Measurements from ENCODE around the gene CDC42EP2. TPM values are rescaled to one million over a fixed set of nuclear protein-coding genes. Genes with fewer than 3 reads are reported as not detected.

The CDC42EP2 gene
- total RNA-seq, 1 experiment from 2014 or later = 11.9 TPM

DNA sequence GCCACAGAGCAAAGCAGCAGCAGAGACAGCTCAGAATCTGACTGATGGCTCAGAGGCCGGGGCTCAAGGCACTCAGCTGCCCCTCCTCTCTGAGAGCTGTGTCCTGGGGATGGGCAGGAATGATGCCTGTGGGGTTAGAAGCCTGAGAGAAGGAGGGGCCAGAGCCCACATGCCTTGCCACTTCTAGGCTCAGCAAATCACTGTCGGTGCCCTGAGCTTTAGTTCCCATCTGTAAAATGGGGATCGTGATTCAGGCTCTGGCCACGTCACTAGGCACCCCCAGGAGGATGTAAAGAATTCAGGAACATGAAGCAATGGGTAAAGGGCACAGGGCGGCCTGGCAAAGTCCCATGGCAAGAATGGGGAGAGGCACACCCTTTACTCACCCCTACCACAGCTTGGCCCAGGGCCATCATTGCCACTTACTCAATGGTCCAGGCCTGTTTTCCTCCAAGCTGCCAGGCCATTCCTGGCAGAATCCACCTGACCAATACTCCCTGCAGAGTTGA lies 3.4 kb upstream of the CDC42EP2 start:
- Histone ChIP-seq H3K23me2 (ENCODE audit: insufficient read length, low read depth, low read length, poor library complexity, severe bottlenecking) (peaks cover 11% of the 10 kb centered on the region), H3K4me2 (ENCODE audit: insufficient read depth, insufficient read length, low read length) (no peak overlapping the region), H2BK12ac (ENCODE audit: insufficient read length, low read depth, low read length) (no peak overlapping the region), H2BK120ac (ENCODE audit: low read depth, low read length, poor library complexity, severe bottlenecking) (no peak overlapping the region), H3K4me1 (ENCODE audit: insufficient read depth, low read length) (no peaks in the 10 kb centered on the region; the same call in 1 of the 2 replicates), H2AFZ (ENCODE audit: low read length) (no peak overlapping the region), H3K56ac (ENCODE audit: insufficient read length, low read depth, low read length) (no peak overlapping the region), H4K5ac (ENCODE audit: insufficient read length, low read depth, low read length) (no peak overlapping the region), H3K23ac (ENCODE audit: insufficient read length, low read depth, low read length) (no peak overlapping the region), H3K9ac (ENCODE audit: extremely low read depth, insufficient read length, low read length) (no peak overlapping the region), H3K79me1 (ENCODE audit: insufficient read depth, low read depth, low read length, poor library complexity, severe bottlenecking) (no peaks in the 10 kb centered on the region), H3K18ac (ENCODE audit: insufficient read length, low read depth, low read length) (no peak overlapping the region), H3K79me2 (ENCODE audit: insufficient read depth, low read length) (no peaks in the 10 kb centered on the region), H3K27me3 (ENCODE audit: insufficient read depth, low read length) (no peaks in the 10 kb centered on the region; the same call in 1 of the 2 replicates), H3K9me3 (ENCODE audit: control insufficient read depth, low read depth, low read length) (no peaks in the 10 kb centered on the region), H3T11ph (ENCODE audit: low read length) (no peak overlapping the region), H4K8ac (replicated peaks; ENCODE audit: insufficient read length, low read depth, low read length) (no peak overlapping the region), H2AK5ac (ENCODE audit: insufficient read length, low read length) (no peak overlapping the region), H3K4ac (ENCODE audit: low read depth, low read length) (no peak overlapping the region), H4K91ac (ENCODE audit: insufficient read length, low read depth, low read length) (no peak overlapping the region), H3K27ac (ENCODE audit: insufficient read length, low read depth, low read length) (no peak overlapping the region), H2BK15ac (ENCODE audit: low read depth, low read length) (no peak overlapping the region), H3K14ac (ENCODE audit: insufficient read depth, low read length) (no peak overlapping the region), H4K20me1 (ENCODE audit: control insufficient read depth, insufficient read depth, insufficient read length) (no peaks in the 10 kb centered on the region), H2BK20ac (ENCODE audit: low read depth, low read length, poor library complexity, severe bottlenecking) (no peak overlapping the region), H2BK5ac (ENCODE audit: insufficient read length, low read length) (no peak overlapping the region)
- Mint-ChIP-seq H3K9me3 (no peaks in the 10 kb centered on the region), H3K4me1 (peaks cover 18 to 27% of the 10 kb centered on the region in 2 experiments), H3K27me3 (ENCODE audit: low read depth) (peaks cover 55% of the 10 kb centered on the region), H3K4me3 (no peak overlapping the region), H3K27ac (no peak overlapping the region), H3K36me3 (ENCODE audit: insufficient read depth in 1 of 3, low read depth in 3 of 3) (no peaks in the 10 kb centered on the region; a peak in 1 of 7 replicates)
- no CpG with 5 or more reads among the region's 5 CpGs for WGBS (ENCODE audit: extremely low coverage, insufficient read length, low lambda C conversion rate)
- no peak for DNase-seq
- TF ChIP-seq, protein P1, sequence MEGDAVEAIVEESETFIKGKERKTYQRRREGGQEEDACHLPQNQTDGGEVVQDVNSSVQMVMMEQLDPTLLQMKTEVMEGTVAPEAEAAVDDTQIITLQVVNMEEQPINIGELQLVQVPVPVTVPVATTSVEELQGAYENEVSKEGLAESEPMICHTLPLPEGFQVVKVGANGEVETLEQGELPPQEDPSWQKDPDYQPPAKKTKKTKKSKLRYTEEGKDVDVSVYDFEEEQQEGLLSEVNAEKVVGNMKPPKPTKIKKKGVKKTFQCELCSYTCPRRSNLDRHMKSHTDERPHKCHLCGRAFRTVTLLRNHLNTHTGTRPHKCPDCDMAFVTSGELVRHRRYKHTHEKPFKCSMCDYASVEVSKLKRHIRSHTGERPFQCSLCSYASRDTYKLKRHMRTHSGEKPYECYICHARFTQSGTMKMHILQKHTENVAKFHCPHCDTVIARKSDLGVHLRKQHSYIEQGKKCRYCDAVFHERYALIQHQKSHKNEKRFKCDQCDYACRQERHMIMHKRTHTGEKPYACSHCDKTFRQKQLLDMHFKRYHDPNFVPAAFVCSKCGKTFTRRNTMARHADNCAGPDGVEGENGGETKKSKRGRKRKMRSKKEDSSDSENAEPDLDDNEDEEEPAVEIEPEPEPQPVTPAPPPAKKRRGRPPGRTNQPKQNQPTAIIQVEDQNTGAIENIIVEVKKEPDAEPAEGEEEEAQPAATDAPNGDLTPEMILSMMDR (conservative IDR thresholded peaks at IDR 0.05) = no peak

Data from H9 (cell line).